Endodermal cell (in vitro differentiated cells): Measurements from ENCODE around the gene IQCE. TPM values are rescaled to one million over a fixed set of nuclear protein-coding genes. Genes with fewer than 3 reads are reported as not detected.
A peak's percentile ranks its signal among the peaks of the same experiment; 100 is the strongest.

Experiments
- DNase-seq: peaks from one replicate; pipeline ENCODE4 v3.0.0-alpha.2; 2017
- H3K27ac ChIP-seq: 2 replicates; pipeline ENCODE4 v1.5.1; 2013; ENCODE audit warnings: mild to moderate bottlenecking, low read depth, low read length, moderate library complexity
- H3K27me3 ChIP-seq: 2 replicates; pipeline ENCODE4 v1.6.1; 2013; ENCODE audit warnings: mild to moderate bottlenecking, low read length, moderate library complexity; ENCODE audit not compliant: insufficient read depth, control insufficient read depth, poor library complexity, severe bottlenecking
- H3K36me3 ChIP-seq: 2 replicates; pipeline ENCODE4 v1.7.0; 2013; ENCODE audit warnings: mild to moderate bottlenecking, low read length, moderate library complexity; ENCODE audit not compliant: control insufficient read depth, insufficient read depth
- H3K4me1 ChIP-seq: one replicate; pipeline ENCODE4 v1.7.0; 2013; ENCODE audit warnings: low read length; ENCODE audit not compliant: control insufficient read depth, insufficient read depth
- H3K4me3 ChIP-seq: 2 replicates; pipeline ENCODE4 v1.5.1; 2013; ENCODE audit warnings: mild to moderate bottlenecking, low read length, moderate library complexity
- H3K9ac ChIP-seq: 2 replicates; pipeline ENCODE4 v1.6.1; 2013; ENCODE audit warnings: mild to moderate bottlenecking, low read length, moderate library complexity; ENCODE audit not compliant: poor library complexity, severe bottlenecking; ENCODE audit errors: extremely low read depth
- H3K9me3 ChIP-seq: 2 replicates; pipeline ENCODE4 v1.6.1; 2013; ENCODE audit warnings: mild to moderate bottlenecking, low read length, moderate library complexity; ENCODE audit not compliant: control insufficient read depth
- H3K27ac Mint-ChIP-seq: 2 replicates; pipeline ENCODE4 v1.8.0; 2020; ENCODE audit warnings: mixed read lengths
- H3K27me3 Mint-ChIP-seq: 2 replicates; pipeline ENCODE4 v1.8.0; 2021; ENCODE audit warnings: mild to moderate bottlenecking, mixed read lengths; ENCODE audit not compliant: insufficient read depth
- H3K36me3 Mint-ChIP-seq: 2 replicates; pipeline ENCODE4 v1.8.0; 2020; ENCODE audit warnings: low read depth, mixed read lengths
- H3K4me1 Mint-ChIP-seq: 2 replicates; pipeline ENCODE4 v1.8.0; 2020; ENCODE audit warnings: mixed read lengths
- H3K4me3 Mint-ChIP-seq: 2 replicates; pipeline ENCODE4 v1.8.0; 2020; ENCODE audit warnings: mild to moderate bottlenecking, moderate library complexity, mixed read lengths
- H3K9me3 Mint-ChIP-seq: 2 replicates; pipeline ENCODE4 v1.8.0; 2020; ENCODE audit warnings: mild to moderate bottlenecking, mixed read lengths
- CTCF ChIP-seq: fragments of 200-600 bp; sonication (generic); conservative IDR thresholded peaks from 2 replicates; pipeline ENCODE4 v1.5.0; 2021; ENCODE audit warnings: antibody characterized with exemption, mild to moderate bottlenecking
- WGBS, 2 experiments: methylation state at CpG; one replicate each; pipeline versions ENCODE4 v1.1.5 to v1.1.7; 2013; ENCODE audit warnings: missing lambda C conversion rate in 2 of 2, mixed read lengths in 1 of 2; ENCODE audit not compliant: insufficient coverage in 1 of 2, insufficient read length in 1 of 2; 5-methylcytosine and 5-hydroxymethylcytosine counted together
- total RNA-seq, 2 donors: library from RNA; stranded (reverse); fragmentation: NEBNext Ultra II Directional in 1 of 2; extraction: Animal tissue kit (Norgen Biotek cat#: 25700) in 1 of 2; gene quantifications; 2 replicates in 1 of 2; 3 replicates in 1 of 2; pipeline ENCODE4 v1.2.1, GENCODE V29; 2021

The IQCE gene
- total RNA-seq, 2 donors from 2014 or later = 15.4 to 20.8 TPM

- Mint-ChIP-seq H3K4me3 (no peak overlapping the region), H3K4me1 (no peaks in the 10 kb centered on the region), H3K27ac (no peak overlapping the region), H3K9me3 (no peaks in the 10 kb centered on the region), H3K36me3 (peaks cover 15% of the 10 kb centered on the region), H3K27me3 (peaks cover 2% of the 10 kb centered on the region)
- Histone ChIP-seq H3K4me3 (no peak overlapping the region), H3K9ac (no peak overlapping the region), H3K9me3 (no peaks in the 10 kb centered on the region), H3K4me1 (no peaks in the 10 kb centered on the region), H3K36me3 (peaks cover 2% of the 10 kb centered on the region), H3K27ac (no peak overlapping the region), H3K27me3 (no peaks in the 10 kb centered on the region)
- TF ChIP-seq CTCF = peak; percentile 56
- WGBS, 2 experiments = 94 to 97% methylated on average over 27 to 43 of the region's 43 CpGs
- peak; percentile 71 for DNase-seq
Observed at GRCh38 chr7:2661602-2662272, 103.0 kb downstream of the IQCE start.

GRCh38 chr7:2662273-2663120, 103.7 kb downstream of the IQCE start:
- Histone ChIP-seq H3K9ac (no peak overlapping the region), H3K27me3 (no peaks in the 10 kb centered on the region), H3K4me3 (no peak overlapping the region), H3K4me1 (no peaks in the 10 kb centered on the region), H3K27ac (peak overlapping the region; percentile 70), H3K9me3 (no peaks in the 10 kb centered on the region), H3K36me3 (no peaks in the 10 kb centered on the region)
- Mint-ChIP-seq H3K9me3 (no peaks in the 10 kb centered on the region), H3K36me3 (peaks cover 9% of the 10 kb centered on the region), H3K27ac (no peak overlapping the region), H3K4me1 (no peaks in the 10 kb centered on the region), H3K4me3 (no peak overlapping the region), H3K27me3 (peaks cover 6% of the 10 kb centered on the region)
- no peak for TF ChIP-seq CTCF
- 94 to 97% methylated on average over 29 to 33 of the region's 33 CpGs for WGBS, 2 experiments
- no peak for DNase-seq

GRCh38 chr7:2663121-2663886, 104.5 kb downstream of the IQCE start:
- Histone ChIP-seq H3K27ac (peak overlapping the region; percentile 70), H3K27me3 (no peaks in the 10 kb centered on the region), H3K36me3 (no peaks in the 10 kb centered on the region), H3K9me3 (no peaks in the 10 kb centered on the region), H3K4me1 (no peaks in the 10 kb centered on the region), H3K4me3 (no peak overlapping the region), H3K9ac (no peak overlapping the region)
- Mint-ChIP-seq H3K9me3 (no peaks in the 10 kb centered on the region), H3K4me1 (no peaks in the 10 kb centered on the region), H3K4me3 (no peak overlapping the region), H3K27me3 (peaks cover 12% of the 10 kb centered on the region), H3K27ac (peak overlapping the region; percentile 35), H3K36me3 (peaks cover 9% of the 10 kb centered on the region)
- TF ChIP-seq CTCF = no peak
- WGBS, 2 experiments = 91 to 98% methylated on average over 16 to 30 of the region's 30 CpGs
- DNase-seq = no peak
